Effector memory CD4-positive, alpha-beta T cell (primary cell): ENCODE measurements around the gene CELSR2.
A peak's percentile ranks its signal among the peaks of the same experiment; 100 is the strongest.
"Not testable (repeated sequence)": the region's sequence is repeated elsewhere in the genome, so short reads cannot be mapped to it uniquely, and the experiment has no call there.

ENCODE experiments used
- DNase-seq, 3 donors: peaks; one replicate each; pipeline ENCODE4 v3.0.0-alpha.2; 2020
- H3K27ac ChIP-seq: 2 replicates; pipeline ENCODE4 v1.7.0; 2013; ENCODE audit warnings: mild to moderate bottlenecking, low read length, moderate library complexity; ENCODE audit not compliant: insufficient read depth, poor library complexity, severe bottlenecking
- H3K27me3 ChIP-seq: replicated peaks from 2 replicates; pipeline ENCODE4 v1.7.0; 2013; ENCODE audit warnings: mild to moderate bottlenecking, low read length; ENCODE audit not compliant: insufficient read depth, control insufficient read depth, poor library complexity, severe bottlenecking
- H3K36me3 ChIP-seq: 2 replicates; pipeline ENCODE4 v1.7.0; 2013; ENCODE audit warnings: mild to moderate bottlenecking, low read length, moderate library complexity; ENCODE audit not compliant: control insufficient read depth, insufficient read depth
- H3K4me1 ChIP-seq: 2 replicates; pipeline ENCODE4 v1.7.0; 2013; ENCODE audit warnings: low read length, mild to moderate bottlenecking; ENCODE audit not compliant: control insufficient read depth, insufficient read depth, poor library complexity, severe bottlenecking
- H3K4me3 ChIP-seq: 2 replicates; pipeline ENCODE4 v1.7.0; 2013; ENCODE audit warnings: low read length, low read depth, mild to moderate bottlenecking; ENCODE audit not compliant: insufficient read depth, poor library complexity, severe bottlenecking
- H3K9me3 ChIP-seq: 2 replicates; pipeline ENCODE4 v1.7.0; 2013; ENCODE audit warnings: mild to moderate bottlenecking, low read length, moderate library complexity; ENCODE audit not compliant: control insufficient read depth

CELSR2 gene

GRCh38 chr1:109279615-109280278, 30.4 kb downstream of the CELSR2 start:
- no peaks in the 10 kb centered on the region for H3K9me3 ChIP-seq
- no peak for DNase-seq
- H3K36me3 ChIP-seq = no peaks in the 10 kb centered on the region
- no peak overlapping the region for H3K4me3 ChIP-seq
- peaks cover 4% of the 10 kb centered on the region for H3K4me1 ChIP-seq
- H3K27ac ChIP-seq = no peak overlapping the region
- no peaks in the 10 kb centered on the region for H3K27me3 ChIP-seq

GRCh38 chr1:109280862-109281261, 31.5 kb downstream of the CELSR2 start:
- H3K4me1 ChIP-seq = peaks cover 4% of the 10 kb centered on the region
- no peak for DNase-seq
- H3K27me3 ChIP-seq = no peaks in the 10 kb centered on the region
- H3K27ac ChIP-seq = no peak overlapping the region
- H3K9me3 ChIP-seq = no peaks in the 10 kb centered on the region
- no peaks in the 10 kb centered on the region for H3K36me3 ChIP-seq
- no peak overlapping the region for H3K4me3 ChIP-seq

GRCh38 chr1:109281680-109282496, 32.5 kb downstream of the CELSR2 start:
- Histone ChIP-seq H3K36me3 (no peaks in the 10 kb centered on the region), H3K4me3 (no peak overlapping the region), H3K27me3 (no peaks in the 10 kb centered on the region), H3K4me1 (peaks cover 4% of the 10 kb centered on the region), H3K27ac (no peak overlapping the region), H3K9me3 (no peaks in the 10 kb centered on the region)
- DNase-seq = no peak

- no peaks in the 10 kb centered on the region for H3K9me3 ChIP-seq
- H3K4me3 ChIP-seq = peak overlapping the region; percentile 82
- H3K4me1 ChIP-seq = peaks cover 4% of the 10 kb centered on the region
- no peaks in the 10 kb centered on the region for H3K27me3 ChIP-seq
- H3K27ac ChIP-seq = peak overlapping the region; percentile 56
- no peaks in the 10 kb centered on the region for H3K36me3 ChIP-seq
- DNase-seq = no peak
Observed at GRCh38 chr1:109282497-109282951, 33.2 kb downstream of the CELSR2 start.

- Histone ChIP-seq H3K27ac (peak within 1 kb of the TSS; percentile 56), H3K27me3 (no peaks in the 10 kb centered on the region), H3K9me3 (no peaks in the 10 kb centered on the region), H3K36me3 (no peaks in the 10 kb centered on the region), H3K4me3 (peak within 1 kb of the TSS; percentile 82), H3K4me1 (peaks cover 4% of the 10 kb centered on the region)
- DNase-seq = peak; percentile 81 to 88 (median 82)
Observed at GRCh38 chr1:109282952-109283747, 33.8 kb downstream of the CELSR2 start, which contains the start of gene PSRC1. PSRC1 (minus strand) TSS chr1:109283145.

- no peaks in the 10 kb centered on the region for H3K36me3 ChIP-seq
- H3K27ac ChIP-seq = peak overlapping the region; percentile 56
- peak overlapping the region; percentile 82 for H3K4me3 ChIP-seq
- H3K4me1 ChIP-seq = peaks cover 4% of the 10 kb centered on the region
- no peaks in the 10 kb centered on the region for H3K9me3 ChIP-seq
- no peak for DNase-seq
- H3K27me3 ChIP-seq = no peaks in the 10 kb centered on the region
Observed at GRCh38 chr1:109283748-109284600, 34.6 kb downstream of the CELSR2 start.

- not testable (repeated sequence) for H3K27ac ChIP-seq, H3K27me3 ChIP-seq, H3K4me1 ChIP-seq, H3K9me3 ChIP-seq, H3K36me3 ChIP-seq, DNase-seq, H3K4me3 ChIP-seq
Observed at GRCh38 chr1:109286762-109287161, 37.4 kb downstream of the CELSR2 start.

GRCh38 chr1:109290137-109290536, 40.8 kb downstream of the CELSR2 start:
- no peak for DNase-seq
- H3K9me3 ChIP-seq = no peaks in the 10 kb centered on the region
- no peaks in the 10 kb centered on the region for H3K4me1 ChIP-seq
- H3K27me3 ChIP-seq = no peaks in the 10 kb centered on the region
- no peak overlapping the region for H3K4me3 ChIP-seq
- H3K27ac ChIP-seq = no peak overlapping the region
- no peaks in the 10 kb centered on the region for H3K36me3 ChIP-seq

GRCh38 chr1:109290998-109291397, 41.7 kb downstream of the CELSR2 start:
- Histone ChIP-seq H3K27ac (no peak overlapping the region), H3K4me1 (no peaks in the 10 kb centered on the region), H3K9me3 (no peaks in the 10 kb centered on the region), H3K36me3 (no peaks in the 10 kb centered on the region), H3K4me3 (no peak overlapping the region), H3K27me3 (no peaks in the 10 kb centered on the region)
- DNase-seq = no peak
